MM.1S (cell line): ENCODE measurements around the gene KAT2A.

Source experiments
- EZH2 ChIP-seq: fragments of 300-600 bp; sonication (generic); optimal IDR thresholded peaks from 2 replicates; pipeline ENCODE3; 2017; ENCODE audit warnings: low read depth, mild to moderate bottlenecking, antibody characterized with exemption, low read length, mixed read lengths
- TF ChIP-seq, protein P1 (sequence below): fragments of 300-600 bp; sonication (generic); IDR thresholded peaks from 2 replicates; pipeline ENCODE4 v1.5.1; 2016; ENCODE audit warnings: antibody characterized with exemption, low read length, mixed read lengths

DNA sequence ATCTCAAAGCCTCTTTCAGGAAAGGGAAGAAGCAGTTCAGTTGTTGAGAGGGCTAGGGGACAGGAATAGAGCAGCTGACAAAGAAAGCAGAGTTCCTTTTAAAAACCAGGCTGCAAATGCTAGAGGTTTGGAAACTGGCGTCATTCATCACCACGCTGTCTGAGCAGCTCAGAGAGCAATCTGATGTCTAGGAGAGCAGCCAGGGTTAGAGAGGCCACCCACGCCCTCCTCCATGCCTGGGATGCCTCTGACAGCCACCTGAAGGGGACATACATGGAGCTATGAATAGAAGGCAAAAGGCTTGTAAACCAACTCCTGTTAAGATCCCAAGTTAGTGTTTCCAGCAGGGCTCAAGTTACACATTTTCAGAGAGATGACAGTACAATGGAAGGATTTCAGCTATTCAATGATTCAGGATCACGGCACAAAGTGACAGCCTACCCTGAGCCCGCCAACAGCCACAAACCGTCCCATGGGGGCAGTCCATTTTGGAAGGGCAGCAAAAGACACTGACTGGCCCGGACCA, 21.3 kb upstream of the KAT2A start:
- TF ChIP-seq, protein P1, sequence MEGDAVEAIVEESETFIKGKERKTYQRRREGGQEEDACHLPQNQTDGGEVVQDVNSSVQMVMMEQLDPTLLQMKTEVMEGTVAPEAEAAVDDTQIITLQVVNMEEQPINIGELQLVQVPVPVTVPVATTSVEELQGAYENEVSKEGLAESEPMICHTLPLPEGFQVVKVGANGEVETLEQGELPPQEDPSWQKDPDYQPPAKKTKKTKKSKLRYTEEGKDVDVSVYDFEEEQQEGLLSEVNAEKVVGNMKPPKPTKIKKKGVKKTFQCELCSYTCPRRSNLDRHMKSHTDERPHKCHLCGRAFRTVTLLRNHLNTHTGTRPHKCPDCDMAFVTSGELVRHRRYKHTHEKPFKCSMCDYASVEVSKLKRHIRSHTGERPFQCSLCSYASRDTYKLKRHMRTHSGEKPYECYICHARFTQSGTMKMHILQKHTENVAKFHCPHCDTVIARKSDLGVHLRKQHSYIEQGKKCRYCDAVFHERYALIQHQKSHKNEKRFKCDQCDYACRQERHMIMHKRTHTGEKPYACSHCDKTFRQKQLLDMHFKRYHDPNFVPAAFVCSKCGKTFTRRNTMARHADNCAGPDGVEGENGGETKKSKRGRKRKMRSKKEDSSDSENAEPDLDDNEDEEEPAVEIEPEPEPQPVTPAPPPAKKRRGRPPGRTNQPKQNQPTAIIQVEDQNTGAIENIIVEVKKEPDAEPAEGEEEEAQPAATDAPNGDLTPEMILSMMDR: no peak
- no peak for TF ChIP-seq EZH2
